Tibial artery (tissue), 4 donors: ENCODE data around the gene SYNPR.

Source experiments
- DNase-seq, 2 donors: peaks; one replicate each; pipeline ENCODE4 v3.0.0-alpha.2; 2019
- H3K27ac ChIP-seq, 2 donors: fragments of 200-600 bp; sonication (generic) in 1 of 2; 1 replicate in 1 of 2; 2 replicates in 1 of 2; pipeline ENCODE4 v1.5.1; 2018 to 2019; ENCODE audit warnings: mild to moderate bottlenecking in 1 of 2
- H3K27me3 ChIP-seq, 2 donors: fragments of 200-600 bp; sonication (generic) in 1 of 2; one replicate each; pipeline versions ENCODE4 v1.5.1 to v1.6.0; 2016 to 2019
- H3K36me3 ChIP-seq, 3 donors: fragments of 200-600 bp; sonication (generic) in 2 of 3; one replicate each; pipeline ENCODE4 v1.5.1; 2016 to 2019; ENCODE audit warnings: mild to moderate bottlenecking in 2 of 3
- H3K4me1 ChIP-seq, 4 donors: fragments of 200-600 bp; sonication (generic) in 2 of 4; 1 replicate in 3 of 4; 2 replicates in 1 of 4; pipeline ENCODE4 v1.5.1; 2016 to 2019
- H3K4me3 ChIP-seq, 2 donors: fragments of 200-600 bp; sonication (generic) in 1 of 2; 1 replicate in 1 of 2; 2 replicates in 1 of 2; pipeline ENCODE4 v1.5.1; 2018 to 2019; ENCODE audit warnings: mild to moderate bottlenecking in 2 of 2
- H3K9me3 ChIP-seq, 3 donors: fragments of 200-600 bp; sonication (generic) in 1 of 3; one replicate each; pipeline ENCODE4 v1.5.1; 2016 to 2019
- intact Hi-C: fragments of 100-400 bp; cut with DNase I; formaldehyde crosslinking; loops from one replicate; pipeline ENCODE4 v1.15.0; 2023; ENCODE audit warnings: low total_unique reads
- TF ChIP-seq, protein P1 (sequence below), 2 experiments: fragments of 200-600 bp in 1 of 2; fragments of 450-650 bp in 1 of 2; IDR thresholded peaks; one replicate each; pipeline ENCODE4 v1.5.1; 2017 to 2019; ENCODE audit warnings: antibody characterized with exemption in 2 of 2, mild to moderate bottlenecking in 1 of 2, moderate library complexity in 1 of 2

Gene SYNPR

GRCh38 chr3:63494646-63495045 lies 216.5 kb downstream of the SYNPR start:
- Histone ChIP-seq H3K4me3 (no peak overlapping the region), H3K4me1 (no peaks in the 10 kb centered on the region), H3K36me3 (no peaks in the 10 kb centered on the region), H3K27ac (no peak overlapping the region), H3K9me3 (no peaks in the 10 kb centered on the region), H3K27me3 (no peaks in the 10 kb centered on the region)
- intact Hi-C loops = no loop called here
- no peak for DNase-seq
- TF ChIP-seq, protein P1, sequence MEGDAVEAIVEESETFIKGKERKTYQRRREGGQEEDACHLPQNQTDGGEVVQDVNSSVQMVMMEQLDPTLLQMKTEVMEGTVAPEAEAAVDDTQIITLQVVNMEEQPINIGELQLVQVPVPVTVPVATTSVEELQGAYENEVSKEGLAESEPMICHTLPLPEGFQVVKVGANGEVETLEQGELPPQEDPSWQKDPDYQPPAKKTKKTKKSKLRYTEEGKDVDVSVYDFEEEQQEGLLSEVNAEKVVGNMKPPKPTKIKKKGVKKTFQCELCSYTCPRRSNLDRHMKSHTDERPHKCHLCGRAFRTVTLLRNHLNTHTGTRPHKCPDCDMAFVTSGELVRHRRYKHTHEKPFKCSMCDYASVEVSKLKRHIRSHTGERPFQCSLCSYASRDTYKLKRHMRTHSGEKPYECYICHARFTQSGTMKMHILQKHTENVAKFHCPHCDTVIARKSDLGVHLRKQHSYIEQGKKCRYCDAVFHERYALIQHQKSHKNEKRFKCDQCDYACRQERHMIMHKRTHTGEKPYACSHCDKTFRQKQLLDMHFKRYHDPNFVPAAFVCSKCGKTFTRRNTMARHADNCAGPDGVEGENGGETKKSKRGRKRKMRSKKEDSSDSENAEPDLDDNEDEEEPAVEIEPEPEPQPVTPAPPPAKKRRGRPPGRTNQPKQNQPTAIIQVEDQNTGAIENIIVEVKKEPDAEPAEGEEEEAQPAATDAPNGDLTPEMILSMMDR (IDR thresholded peaks at IDR 0.05) = no peak

DNA sequence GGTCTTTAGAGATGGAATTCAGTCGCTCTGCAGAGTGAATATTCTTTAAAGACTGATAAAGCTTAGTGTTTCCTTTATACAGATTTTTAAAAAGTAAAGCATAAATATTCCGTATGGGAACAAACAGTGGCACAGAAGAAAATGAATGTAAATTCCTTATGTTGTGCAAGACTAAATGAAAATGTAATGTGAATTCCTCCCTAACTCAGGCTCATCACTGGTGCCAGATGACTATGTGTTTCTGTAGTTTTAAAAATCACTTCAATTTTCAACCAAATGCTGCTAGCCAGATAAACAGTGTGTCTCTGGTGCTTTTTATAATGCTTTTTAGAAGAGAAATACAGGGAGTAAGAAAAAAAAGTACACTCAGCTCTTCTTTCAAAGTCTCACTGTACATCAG lies 219.5 kb downstream of the SYNPR start:
- DNase-seq = no peak
- intact Hi-C loops = no loop called here
- no peaks in the 10 kb centered on the region for H3K27me3 ChIP-seq
- no peak overlapping the region for H3K4me3 ChIP-seq
- no peaks in the 10 kb centered on the region for H3K4me1 ChIP-seq
- H3K36me3 ChIP-seq = no peaks in the 10 kb centered on the region
- no peak overlapping the region for H3K27ac ChIP-seq
- no peaks in the 10 kb centered on the region for H3K9me3 ChIP-seq
- TF ChIP-seq, protein P1 (IDR thresholded peaks at IDR 0.05) = no peak

GRCh38 chr3:63500196-63500595 lies 222.1 kb downstream of the SYNPR start:
- Histone ChIP-seq H3K9me3 (no peaks in the 10 kb centered on the region), H3K27me3 (no peaks in the 10 kb centered on the region), H3K36me3 (no peaks in the 10 kb centered on the region), H3K4me3 (no peak overlapping the region), H3K4me1 (no peaks in the 10 kb centered on the region), H3K27ac (no peak overlapping the region)
- TF ChIP-seq, protein P1 (IDR thresholded peaks at IDR 0.05) = no peak
- intact Hi-C loops = no loop called here
- DNase-seq = no peak

DNA sequence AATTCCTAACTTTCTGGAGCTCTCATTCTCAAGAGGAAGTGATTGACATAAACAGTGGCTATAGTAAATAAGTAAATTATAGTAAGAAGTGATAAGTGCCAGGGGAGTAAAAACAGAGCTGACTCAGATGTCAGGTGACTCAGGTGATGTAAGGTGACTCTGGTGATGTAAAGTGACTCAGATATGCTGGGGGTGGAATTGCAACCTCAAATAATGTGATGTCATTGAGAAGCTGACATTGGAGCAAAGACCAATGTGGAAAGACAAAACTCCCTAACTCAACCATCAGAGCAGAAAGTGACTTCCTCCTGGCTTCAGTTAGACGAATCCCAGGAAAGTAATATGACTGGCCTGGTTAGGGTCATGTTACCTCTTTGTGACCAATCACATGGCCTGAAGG lies 230.2 kb downstream of the SYNPR start:
- Histone ChIP-seq H3K4me1 (no peaks in the 10 kb centered on the region), H3K4me3 (no peak overlapping the region), H3K36me3 (no peaks in the 10 kb centered on the region), H3K27ac (no peak overlapping the region), H3K9me3 (no peaks in the 10 kb centered on the region), H3K27me3 (no peaks in the 10 kb centered on the region)
- intact Hi-C loops = no loop called here
- TF ChIP-seq, protein P1 (IDR thresholded peaks at IDR 0.05) = no peak
- DNase-seq = no peak

DNA sequence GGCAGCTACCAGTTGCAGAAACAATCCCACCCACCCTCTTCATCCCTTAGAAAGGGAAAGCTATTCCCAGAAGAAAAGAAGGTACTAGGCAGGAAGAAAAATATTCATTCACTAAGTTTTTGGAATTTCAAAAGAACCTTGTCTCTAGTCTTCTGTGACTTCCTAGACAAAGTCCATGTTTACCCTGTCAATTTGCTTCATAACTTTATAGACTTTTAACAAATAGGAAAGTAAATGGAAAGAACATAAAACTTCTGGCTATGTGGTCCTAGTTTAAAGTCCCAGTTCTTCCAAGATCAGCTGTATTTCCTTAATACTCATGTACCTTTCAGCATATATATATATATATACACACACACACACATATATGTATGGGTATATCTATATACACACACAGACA lies 230.7 kb downstream of the SYNPR start:
- DNase-seq = no peak
- Histone ChIP-seq H3K36me3 (no peaks in the 10 kb centered on the region), H3K27ac (no peak overlapping the region), H3K9me3 (no peaks in the 10 kb centered on the region), H3K4me1 (no peaks in the 10 kb centered on the region), H3K27me3 (no peaks in the 10 kb centered on the region), H3K4me3 (no peak overlapping the region)
- TF ChIP-seq, protein P1 (IDR thresholded peaks at IDR 0.05) = no peak
- intact Hi-C loops = no loop called here

- Histone ChIP-seq H3K27ac (no peak overlapping the region), H3K27me3 (no peaks in the 10 kb centered on the region), H3K36me3 (no peaks in the 10 kb centered on the region), H3K4me1 (no peaks in the 10 kb centered on the region), H3K4me3 (no peak overlapping the region), H3K9me3 (no peaks in the 10 kb centered on the region)
- DNase-seq = no peak
- TF ChIP-seq, protein P1 (IDR thresholded peaks at IDR 0.05) = no peak
- intact Hi-C loops = no loop called here
Measured at GRCh38 chr3:63513791-63514190, 235.7 kb downstream of the SYNPR start.
